Measurements from ENCODE around the gene ST8SIA6.

ST8SIA6 gene

GRCh38 chr10:17386021-17386420 lies 68.4 kb downstream of the ST8SIA6 start:
- no peaks in the 10 kb centered on the region for H3K4me1 ChIP-seq (ENCODE audit: insufficient read depth, low read length, poor library complexity, severe bottlenecking)
- TF ChIP-seq EZH2phosphoT487 (IDR thresholded peaks at IDR 0.05; ENCODE audit: borderline replicate concordance) (no peak), CTCF (conservative IDR thresholded peaks at IDR 0.05; ENCODE audit: low read length) (no peak)
- H3K9me2 ChIP-seq (replicated peaks; ENCODE audit: low read depth, low read length): no peaks in the 10 kb centered on the region
- no peak overlapping the region for H3K9ac ChIP-seq (ENCODE audit: low read depth, low read length, poor library complexity, severe bottlenecking)
- H3K27me3 ChIP-seq (ENCODE audit: insufficient read depth, low read length, poor library complexity, severe bottlenecking): no peaks in the 10 kb centered on the region
- H3K79me2 ChIP-seq (ENCODE audit: insufficient read depth, low read length): no peaks in the 10 kb centered on the region
- no peaks in the 10 kb centered on the region for H3K36me3 ChIP-seq (ENCODE audit: insufficient read depth, low read length)
- H3K9me3 ChIP-seq (ENCODE audit: insufficient read depth, low read depth, low read length): no peaks in the 10 kb centered on the region
- H3K4me3 ChIP-seq (ENCODE audit: low read length, poor library complexity, severe bottlenecking): no peak overlapping the region
- no peaks in the 10 kb centered on the region for H4K20me1 ChIP-seq (ENCODE audit: insufficient read depth, low read length, poor library complexity, severe bottlenecking)
- no peaks in the 10 kb centered on the region for H3F3A ChIP-seq (ENCODE audit: low read depth)
- H3K4me2 ChIP-seq (ENCODE audit: low read depth, low read length, poor library complexity, severe bottlenecking): no peak overlapping the region
- no peak overlapping the region for H2AFZ ChIP-seq (ENCODE audit: low read length)

GRCh38 chr10:17385066-17385465 lies 69.3 kb downstream of the ST8SIA6 start:
- Histone ChIP-seq H3F3A (ENCODE audit: low read depth) (no peaks in the 10 kb centered on the region), H4K20me1 (ENCODE audit: insufficient read depth, low read length, poor library complexity, severe bottlenecking) (no peaks in the 10 kb centered on the region), H3K4me2 (ENCODE audit: low read depth, low read length, poor library complexity, severe bottlenecking) (no peak overlapping the region), H2AFZ (ENCODE audit: low read length) (no peak overlapping the region), H3K9me2 (replicated peaks; ENCODE audit: low read depth, low read length) (no peaks in the 10 kb centered on the region), H3K27me3 (ENCODE audit: insufficient read depth, low read length, poor library complexity, severe bottlenecking) (no peaks in the 10 kb centered on the region), H3K36me3 (ENCODE audit: insufficient read depth, low read length) (no peaks in the 10 kb centered on the region), H3K4me3 (ENCODE audit: low read length, poor library complexity, severe bottlenecking) (no peak overlapping the region), H3K9me3 (ENCODE audit: insufficient read depth, low read depth, low read length) (no peaks in the 10 kb centered on the region), H3K9ac (ENCODE audit: low read depth, low read length, poor library complexity, severe bottlenecking) (no peak overlapping the region), H3K79me2 (ENCODE audit: insufficient read depth, low read length) (no peaks in the 10 kb centered on the region), H3K4me1 (ENCODE audit: insufficient read depth, low read length, poor library complexity, severe bottlenecking) (no peaks in the 10 kb centered on the region)
- TF ChIP-seq CTCF (conservative IDR thresholded peaks at IDR 0.05; ENCODE audit: low read length) (no peak), EZH2phosphoT487 (IDR thresholded peaks at IDR 0.05; ENCODE audit: borderline replicate concordance) (no peak)

- Histone ChIP-seq H3K4me3 (ENCODE audit: low read length, poor library complexity, severe bottlenecking) (no peak overlapping the region), H3K4me2 (ENCODE audit: low read depth, low read length, poor library complexity, severe bottlenecking) (no peak overlapping the region), H3F3A (ENCODE audit: low read depth) (no peaks in the 10 kb centered on the region), H3K79me2 (ENCODE audit: insufficient read depth, low read length) (no peaks in the 10 kb centered on the region), H3K27me3 (ENCODE audit: insufficient read depth, low read length, poor library complexity, severe bottlenecking) (no peaks in the 10 kb centered on the region), H3K4me1 (ENCODE audit: insufficient read depth, low read length, poor library complexity, severe bottlenecking) (no peaks in the 10 kb centered on the region), H3K9me3 (ENCODE audit: insufficient read depth, low read depth, low read length) (no peaks in the 10 kb centered on the region), H3K36me3 (ENCODE audit: insufficient read depth, low read length) (no peaks in the 10 kb centered on the region), H4K20me1 (ENCODE audit: insufficient read depth, low read length, poor library complexity, severe bottlenecking) (no peaks in the 10 kb centered on the region), H3K9me2 (replicated peaks; ENCODE audit: low read depth, low read length) (no peaks in the 10 kb centered on the region), H3K9ac (ENCODE audit: low read depth, low read length, poor library complexity, severe bottlenecking) (no peak overlapping the region), H2AFZ (ENCODE audit: low read length) (no peak overlapping the region)
- TF ChIP-seq EZH2phosphoT487 (IDR thresholded peaks at IDR 0.05; ENCODE audit: borderline replicate concordance) (no peak), CTCF (conservative IDR thresholded peaks at IDR 0.05; ENCODE audit: low read length) (no peak)
These were observed 70.4 kb downstream of the ST8SIA6 start for GRCh38 chr10:17383801-17384555.

Data from Loucy (cell line).